GM03348 (cell line): ENCODE data around the gene WRAP53.

Experiments used
- DNase-seq: peaks from one replicate; pipeline ENCODE4 v3.0.0; 2012; ENCODE audit warnings: low spot score

The WRAP53 gene

DNA sequence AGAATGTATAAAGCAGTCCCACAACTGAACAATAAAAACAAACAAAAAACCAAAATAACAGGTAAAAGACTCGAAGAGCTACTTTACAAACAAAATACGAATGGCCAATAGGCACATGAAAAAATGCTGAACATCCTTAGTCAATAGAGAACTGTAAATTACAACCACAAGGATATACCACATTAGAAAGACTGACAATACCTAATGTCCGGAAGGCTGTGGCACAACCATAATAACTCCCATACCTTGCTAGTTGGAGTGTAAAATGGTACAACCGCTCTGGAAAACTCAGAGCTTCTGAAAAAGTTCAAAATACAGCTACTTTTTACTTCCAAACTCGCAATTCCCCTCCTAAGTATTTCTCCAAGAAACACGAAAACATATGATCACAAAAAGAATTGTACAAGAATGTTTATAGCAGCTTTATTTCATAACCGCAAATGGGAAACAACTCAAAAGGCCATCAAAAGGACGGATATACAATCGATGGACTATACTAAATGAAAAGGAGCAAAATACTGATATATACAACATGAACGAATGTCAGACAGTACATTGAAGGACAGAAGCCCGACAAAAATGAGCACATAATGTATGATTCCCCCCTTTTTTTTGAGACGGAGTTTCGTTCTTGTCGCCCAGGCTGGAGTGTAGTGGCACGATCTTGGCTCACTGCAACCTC, 3.3 kb upstream of the WRAP53 start:
- no peak for DNase-seq

DNA sequence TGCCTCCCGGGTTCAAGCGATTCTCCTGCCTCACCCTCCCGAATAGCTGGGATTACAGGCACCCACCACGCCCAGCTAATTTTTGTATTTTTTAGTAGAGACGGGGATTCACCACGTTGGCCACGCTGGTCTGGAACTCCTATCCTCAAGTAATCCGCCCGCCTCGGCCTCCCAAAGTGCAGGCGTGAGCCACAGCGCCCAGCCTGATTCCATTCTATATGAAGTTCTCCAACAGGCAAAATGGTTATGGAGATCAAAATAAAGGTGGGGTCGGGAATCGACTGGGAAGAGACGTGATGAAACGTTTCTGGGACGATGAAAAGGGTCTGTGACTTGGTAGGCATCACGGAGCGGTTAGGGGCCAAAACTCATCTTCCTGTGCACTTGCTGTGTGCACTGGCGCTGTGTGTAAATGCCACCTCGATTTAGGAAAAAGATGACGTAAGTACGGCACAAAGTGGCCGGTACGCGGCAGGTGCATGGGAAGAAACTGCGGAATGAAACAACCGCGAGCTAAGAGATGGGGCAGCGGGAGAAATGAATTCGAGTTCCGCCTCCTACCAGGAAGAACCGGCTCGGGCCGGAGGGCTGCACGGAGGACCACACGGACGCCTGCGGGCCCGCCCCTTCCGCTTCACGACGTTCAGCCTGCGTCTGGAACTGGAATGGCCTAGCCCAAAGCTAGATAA, 2.6 kb upstream of the WRAP53 start:
- DNase-seq = peak; percentile 94

DNA sequence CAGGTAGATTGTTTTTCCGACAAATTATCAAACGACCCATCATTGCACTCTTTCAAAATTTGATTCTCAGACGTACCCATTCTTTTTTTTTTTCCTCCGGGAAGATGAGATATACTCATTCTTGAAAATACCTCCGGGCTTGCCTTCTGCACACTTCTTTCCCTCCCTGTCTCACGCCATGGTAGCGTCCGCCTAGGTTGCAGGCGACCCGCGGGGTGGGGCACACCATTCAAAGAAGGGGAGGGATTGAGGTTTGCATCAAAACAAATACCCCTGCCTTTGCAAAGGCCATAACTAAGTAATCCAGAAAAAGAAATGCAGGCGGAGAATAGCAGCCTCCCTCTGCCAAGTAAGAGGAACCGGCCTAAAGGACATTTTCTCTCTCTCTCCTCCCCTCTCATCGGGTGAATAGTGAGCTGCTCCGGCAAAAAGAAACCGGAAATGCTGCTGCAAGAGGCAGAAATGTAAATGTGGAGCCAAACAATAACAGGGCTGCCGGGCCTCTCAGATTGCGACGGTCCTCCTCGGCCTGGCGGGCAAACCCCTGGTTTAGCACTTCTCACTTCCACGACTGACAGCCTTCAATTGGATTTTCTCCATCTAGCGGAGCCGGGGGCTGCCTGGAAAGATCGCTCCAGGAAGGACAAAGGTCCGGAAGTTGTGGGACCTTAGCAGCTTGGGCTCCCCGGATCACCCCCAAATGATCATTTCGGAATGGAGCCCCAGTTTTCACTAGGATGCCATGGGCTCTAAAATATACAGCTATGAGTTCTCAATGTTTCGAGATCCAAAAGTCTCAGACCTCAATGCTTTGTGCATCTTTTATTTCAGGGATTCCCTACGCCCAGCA, 1.8 kb upstream of the WRAP53 start:
- peak; percentile 87 for DNase-seq

DNA sequence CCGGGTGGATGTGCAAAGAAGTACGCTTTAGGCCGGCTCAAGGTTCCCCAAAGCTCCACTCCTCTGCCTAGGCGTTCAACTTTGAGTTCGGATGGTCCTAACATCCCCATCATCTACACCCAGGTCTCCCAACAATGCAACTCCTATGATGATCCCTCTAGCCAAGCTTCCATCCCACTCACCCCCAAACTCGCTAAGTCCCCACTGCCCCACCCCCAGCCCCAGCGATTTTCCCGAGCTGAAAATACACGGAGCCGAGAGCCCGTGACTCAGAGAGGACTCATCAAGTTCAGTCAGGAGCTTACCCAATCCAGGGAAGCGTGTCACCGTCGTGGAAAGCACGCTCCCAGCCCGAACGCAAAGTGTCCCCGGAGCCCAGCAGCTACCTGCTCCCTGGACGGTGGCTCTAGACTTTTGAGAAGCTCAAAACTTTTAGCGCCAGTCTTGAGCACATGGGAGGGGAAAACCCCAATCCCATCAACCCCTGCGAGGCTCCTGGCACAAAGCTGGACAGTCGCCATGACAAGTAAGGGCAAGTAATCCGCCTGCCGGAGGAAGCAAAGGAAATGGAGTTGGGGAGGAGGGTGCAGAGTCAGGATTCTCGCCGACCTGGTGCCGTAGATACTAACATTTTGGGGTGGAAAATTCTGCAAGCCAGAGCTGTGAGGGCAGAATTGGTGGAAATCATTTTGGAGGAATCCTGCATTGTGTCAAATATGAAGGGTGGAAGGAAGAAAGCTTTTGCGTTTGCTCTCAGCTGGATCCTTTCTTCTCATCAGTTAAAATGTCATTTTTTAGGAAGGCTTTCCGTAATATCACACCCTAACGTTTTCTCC, 987 bp upstream of the WRAP53 start, which contains the start of gene TP53:
TP53 (minus strand) TSS at position 419 of the 836 bp plus-strand sequence. CDS start 10,896 bp downstream, outside the sequence.
- DNase-seq = peak; percentile 86

DNA sequence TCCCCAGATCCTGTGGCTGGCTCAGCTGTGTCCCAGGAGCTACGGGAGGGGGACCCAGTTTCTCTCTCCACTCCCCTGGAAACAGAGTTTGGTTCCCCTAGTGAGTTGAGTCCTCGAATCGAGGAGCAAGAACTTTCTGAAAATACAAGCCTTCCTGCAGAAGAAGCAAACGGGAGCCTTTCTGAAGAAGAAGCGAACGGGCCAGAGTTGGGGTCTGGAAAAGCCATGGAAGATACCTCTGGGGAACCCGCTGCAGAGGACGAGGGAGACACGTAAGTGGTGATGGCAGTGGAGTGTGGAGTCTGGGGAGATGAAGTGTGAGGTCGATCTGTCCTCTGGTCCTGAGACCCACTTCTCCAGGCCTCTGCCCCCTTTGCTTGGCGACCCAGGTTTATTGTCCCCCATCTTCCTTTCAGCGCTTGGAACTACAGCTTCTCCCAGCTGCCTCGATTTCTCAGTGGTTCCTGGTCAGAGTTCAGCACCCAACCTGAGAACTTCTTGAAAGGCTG, 585 bp downstream of the WRAP53 start:
- DNase-seq = no peak

DNA sequence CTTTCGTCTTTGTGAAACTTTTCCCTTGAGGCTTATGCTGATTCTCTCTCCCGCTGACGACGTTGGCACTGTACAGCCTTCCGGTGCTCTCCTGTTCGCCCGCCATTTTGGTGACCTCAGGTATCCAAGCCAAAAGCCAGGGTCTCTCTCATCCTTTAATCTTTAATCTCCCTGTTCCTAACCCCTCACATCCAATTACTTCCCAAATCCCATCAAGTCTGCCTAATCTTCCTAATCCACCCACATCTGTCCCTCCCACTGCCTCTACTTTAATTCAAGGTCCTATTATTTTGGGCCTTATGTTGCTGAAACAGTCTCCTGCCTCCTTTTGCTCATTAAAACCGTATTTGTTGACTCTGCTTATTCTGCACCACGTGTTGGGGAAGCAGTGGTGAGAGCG, 7.3 kb downstream of the WRAP53 start:
- DNase-seq = no peak

DNA sequence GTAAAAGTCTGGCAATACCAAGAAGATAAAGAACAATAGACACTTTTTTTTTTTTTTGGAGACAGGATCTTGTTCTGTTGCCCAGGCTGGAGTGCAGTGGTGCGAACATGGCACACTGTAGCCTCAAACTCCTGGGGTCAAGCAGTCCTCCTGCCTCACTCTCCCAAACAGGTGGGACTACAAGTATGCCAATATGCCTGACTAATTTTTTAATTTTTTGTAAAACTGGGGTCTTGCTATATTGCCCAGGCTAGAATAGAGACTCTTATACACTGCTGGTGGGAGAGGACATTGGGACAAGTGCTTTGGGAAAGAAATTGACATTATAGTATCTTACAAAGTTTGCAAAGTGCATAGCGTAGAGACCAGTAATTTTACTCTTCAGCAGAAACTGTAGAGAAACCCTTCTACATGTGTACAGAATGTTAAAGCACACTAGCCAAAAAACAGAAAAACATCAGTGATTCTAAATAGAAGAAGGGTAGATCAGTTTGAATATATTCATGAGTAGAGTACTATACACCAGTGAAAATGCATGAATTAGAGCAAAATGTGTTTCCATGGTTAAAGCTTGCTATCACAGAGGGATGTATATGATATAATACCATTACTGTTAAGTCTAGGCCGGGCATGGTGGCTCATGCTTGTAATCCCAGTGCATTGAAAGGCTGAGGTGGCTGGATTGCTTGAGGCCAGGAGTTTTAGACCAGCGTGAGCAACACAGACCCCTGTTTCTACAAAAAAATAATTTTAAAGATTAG, 9.7 kb downstream of the WRAP53 start:
- no peak for DNase-seq

DNA sequence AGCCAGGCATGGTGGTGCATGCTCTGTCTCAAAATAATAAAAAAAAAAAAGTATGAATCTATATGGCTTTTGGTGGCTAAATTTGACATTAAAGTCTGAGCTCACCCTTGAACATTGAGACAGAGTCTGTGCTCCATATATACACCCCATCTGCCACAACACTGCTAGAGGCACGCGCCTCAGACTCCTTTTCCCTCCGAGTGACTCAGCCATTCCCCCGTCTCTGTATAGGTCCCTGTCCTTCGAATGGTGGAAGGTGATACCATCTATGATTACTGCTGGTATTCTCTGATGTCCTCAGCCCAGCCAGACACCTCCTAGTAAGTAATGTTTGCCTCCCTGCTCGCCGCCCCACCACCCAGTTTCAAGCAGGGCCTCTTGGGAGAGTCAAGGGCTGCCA, 12.2 kb downstream of the WRAP53 start:
- DNase-seq = no peak

DNA sequence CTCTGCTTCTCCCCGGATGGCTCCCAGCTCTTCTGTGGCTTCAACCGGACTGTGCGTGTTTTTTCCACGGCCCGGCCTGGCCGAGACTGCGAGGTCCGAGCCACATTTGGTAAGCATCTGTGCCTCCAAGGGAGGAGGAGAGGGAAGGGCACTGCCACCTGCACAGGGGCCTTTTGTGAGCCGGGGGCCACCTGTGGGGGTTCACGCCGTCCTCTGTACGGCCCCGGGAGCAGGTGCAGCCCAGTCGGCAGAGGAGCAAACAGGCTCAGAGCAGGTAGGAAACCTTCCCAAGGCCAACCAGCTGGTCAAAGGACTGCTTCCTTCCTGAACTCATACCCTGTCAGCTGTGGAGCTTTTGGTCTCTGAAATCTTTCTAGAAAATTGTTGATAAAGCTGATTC, 13.4 kb downstream of the WRAP53 start:
- DNase-seq = no peak

DNA sequence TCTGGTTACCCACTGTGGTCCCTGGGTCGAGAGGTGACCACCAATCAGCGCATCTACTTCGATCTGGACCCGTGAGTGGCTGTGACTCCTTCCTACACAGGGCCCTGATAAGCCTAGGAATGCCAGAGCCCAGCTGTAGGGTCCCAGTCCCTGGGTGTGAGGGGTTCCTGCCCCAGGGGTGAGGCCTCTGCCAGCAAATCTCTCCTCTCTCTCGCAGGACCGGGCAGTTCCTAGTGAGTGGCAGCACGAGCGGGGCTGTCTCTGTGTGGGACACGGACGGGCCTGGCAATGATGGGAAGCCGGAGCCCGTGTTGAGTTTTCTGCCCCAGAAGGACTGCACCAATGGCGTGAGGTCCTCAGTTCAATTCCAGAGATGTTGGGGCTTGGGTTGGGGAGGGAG, 14.5 kb downstream of the WRAP53 start:
- no peak for DNase-seq

DNA sequence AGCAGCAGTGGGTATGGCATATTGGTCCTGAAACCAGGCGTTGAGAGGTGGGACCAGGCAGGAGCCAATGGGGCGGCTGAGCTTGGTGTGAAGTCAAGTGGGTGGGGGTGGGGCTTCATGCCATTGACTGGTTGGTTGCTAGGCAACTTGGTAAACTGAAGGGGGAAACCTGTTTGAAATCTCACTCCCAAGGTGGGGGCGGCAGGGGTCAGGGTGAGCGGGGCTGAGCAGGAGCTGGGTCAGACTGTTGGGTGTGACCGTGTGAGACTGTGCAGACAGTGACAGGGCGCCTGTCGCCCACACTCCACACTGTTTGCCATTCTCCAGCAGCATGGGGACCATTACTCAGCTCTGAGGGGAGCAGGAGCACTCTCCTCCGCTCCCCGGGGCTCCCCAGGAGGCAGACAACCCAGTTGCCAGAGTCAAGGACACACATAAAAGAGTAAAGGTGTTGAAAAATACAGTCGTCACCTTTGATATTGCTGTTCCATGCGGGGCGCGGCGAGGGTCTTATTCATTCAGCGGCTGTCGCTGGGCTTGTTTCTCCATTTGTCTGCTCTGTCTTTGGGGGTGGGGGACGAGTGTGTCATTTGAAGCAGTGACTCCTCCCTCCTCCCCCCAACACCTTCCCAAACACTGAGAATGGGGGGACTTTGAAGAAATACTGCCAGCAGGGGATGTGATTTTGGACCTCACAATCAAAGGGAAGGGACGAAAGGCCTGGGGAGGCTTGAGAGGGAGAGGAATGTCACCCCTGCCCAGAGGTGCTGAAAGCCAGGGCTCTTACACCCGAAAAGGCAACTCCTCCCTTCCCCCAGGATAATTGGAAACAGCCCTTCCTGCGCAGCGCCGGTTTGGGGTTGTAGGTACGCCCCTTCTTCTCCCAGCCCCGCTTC, 15.6 kb downstream of the WRAP53 start:
- DNase-seq = peak; percentile 39

DNA sequence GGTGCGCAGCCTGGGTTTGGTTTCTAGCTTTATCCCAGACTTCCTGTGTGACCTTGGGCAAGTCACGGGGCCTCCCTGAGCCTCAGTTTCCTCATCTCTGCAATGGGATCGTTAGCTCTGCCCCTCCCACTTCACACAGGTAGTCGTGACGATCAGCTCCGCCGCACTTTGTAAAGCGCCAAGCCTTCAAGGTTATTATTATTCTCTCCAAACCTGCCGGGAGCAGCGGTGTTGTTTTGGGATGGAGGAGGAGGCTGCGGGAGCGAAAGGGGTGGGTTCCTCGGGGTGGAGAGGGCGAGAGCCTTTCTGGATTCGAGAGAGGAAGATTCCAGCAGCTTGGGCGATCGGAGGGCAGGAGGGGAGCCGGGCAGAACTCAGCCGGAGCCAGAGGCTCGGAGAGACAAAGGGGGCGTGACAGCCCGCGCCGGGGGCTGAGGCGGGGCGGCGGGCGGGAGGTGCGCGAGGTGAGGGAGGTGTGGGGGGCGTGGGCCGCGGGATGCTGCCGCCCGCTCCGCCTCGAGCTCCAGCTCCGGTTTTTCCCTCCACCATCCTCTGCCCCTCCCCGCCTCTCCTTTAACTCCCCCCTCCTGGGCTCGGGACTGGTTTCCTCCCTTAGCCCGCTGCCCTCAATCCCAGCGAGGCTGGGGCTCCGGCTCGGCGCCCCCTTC, 16.5 kb downstream of the WRAP53 start, which contains the start of gene EFNB3:
EFNB3 (plus strand) TSS at position 602 of the 668 bp plus-strand sequence. CDS start 397 bp downstream, outside the sequence.
- DNase-seq = peak; percentile 56

DNA sequence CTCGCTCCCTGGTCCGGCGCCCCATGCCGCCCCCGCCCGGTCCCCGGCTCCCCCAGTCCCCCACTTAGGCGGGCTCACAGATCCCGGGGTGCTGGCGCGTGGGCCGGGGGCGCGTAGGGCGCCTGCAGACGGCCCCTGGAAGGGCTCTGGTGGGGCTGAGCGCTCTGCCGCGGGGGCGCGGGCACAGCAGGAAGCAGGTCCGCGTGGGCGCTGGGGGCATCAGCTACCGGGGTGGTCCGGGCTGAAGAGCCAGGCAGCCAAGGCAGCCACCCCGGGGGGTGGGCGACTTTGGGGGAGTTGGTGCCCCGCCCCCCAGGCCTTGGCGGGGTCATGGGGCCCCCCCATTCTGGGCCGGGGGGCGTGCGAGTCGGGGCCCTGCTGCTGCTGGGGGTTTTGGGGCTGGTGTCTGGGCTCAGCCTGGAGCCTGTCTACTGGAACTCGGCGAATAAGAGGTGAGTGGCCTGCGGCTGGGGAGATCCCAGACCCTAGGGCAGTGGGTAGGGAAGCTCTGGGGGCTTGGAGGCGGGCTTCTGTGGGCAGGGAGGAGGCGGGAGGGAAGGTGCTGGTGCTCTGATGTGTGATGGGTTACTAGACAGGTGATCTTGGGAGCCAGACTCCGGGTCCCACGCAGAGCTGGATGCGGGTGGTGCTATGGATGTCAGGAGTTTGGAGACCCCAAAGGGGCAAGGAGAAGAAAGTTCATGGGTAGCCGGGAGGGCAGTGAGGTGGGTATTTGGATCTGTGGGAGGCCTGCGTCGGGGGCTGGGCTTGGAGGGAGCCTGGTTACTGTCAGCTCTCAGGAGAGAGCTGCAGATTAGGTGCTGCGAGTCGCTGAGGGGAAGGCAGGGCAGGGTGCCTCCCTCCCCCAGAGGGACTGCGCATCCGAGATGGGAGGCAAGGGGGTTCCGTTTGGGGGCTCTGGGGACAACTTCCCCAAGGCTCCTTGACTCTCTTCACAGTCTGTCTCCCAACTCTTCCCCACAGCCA, 17.3 kb downstream of the WRAP53 start:
- no peak for DNase-seq

DNA sequence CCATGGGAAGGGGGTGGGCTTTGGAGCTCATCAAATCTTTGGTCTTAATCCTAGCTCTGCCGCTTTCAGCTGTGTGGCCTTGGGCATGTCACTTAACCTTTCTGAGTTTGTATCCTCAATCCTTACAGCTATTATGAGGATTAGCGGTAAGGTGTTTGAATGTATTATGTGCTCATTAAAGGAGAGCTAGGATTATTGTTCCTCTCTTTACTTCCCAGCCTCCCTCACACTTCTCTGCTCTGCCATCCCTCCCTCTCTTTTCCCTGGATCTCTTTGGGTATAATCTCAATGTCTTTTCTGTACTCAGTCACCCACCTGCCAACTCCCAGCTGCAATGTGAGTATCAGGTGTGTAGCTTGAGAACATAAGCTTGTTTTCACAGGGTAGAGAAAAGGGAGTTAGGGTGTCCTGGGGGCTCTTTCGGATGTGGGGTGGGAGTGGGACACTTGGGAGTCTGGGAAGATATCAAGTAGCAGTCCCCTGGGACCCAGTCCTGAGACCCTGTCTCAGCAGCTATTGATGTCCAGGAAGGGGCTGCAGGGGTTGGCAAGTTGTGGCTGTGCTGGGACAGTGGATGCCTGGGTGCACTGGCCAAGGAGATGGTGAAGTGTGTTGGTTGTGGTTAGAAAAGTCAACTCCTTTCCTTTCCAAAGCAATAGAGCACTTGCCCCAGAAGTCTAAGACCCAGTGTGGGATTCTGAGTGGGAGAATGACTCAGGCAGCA, 18.5 kb downstream of the WRAP53 start:
- no peak for DNase-seq

DNA sequence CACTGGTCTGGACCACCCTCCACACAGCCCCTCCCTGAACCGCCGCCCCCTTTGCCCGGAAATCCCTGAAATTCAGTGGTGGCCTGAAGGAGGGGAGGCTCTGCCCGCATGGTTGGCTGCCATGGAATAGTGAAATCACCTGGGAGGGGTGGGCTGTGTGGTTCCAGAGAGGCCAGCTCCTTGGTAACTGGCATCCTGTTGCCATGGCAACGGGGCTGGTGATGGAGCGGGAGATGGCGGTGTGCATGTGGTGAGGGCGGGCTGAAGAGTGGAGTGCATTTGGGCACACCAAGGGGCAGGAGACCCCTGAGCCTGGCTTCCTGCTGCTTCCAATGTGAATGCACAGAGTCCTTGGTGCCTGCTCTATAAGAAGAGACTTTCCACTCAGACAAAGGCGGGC, 19.2 kb downstream of the WRAP53 start:
- DNase-seq = no peak

DNA sequence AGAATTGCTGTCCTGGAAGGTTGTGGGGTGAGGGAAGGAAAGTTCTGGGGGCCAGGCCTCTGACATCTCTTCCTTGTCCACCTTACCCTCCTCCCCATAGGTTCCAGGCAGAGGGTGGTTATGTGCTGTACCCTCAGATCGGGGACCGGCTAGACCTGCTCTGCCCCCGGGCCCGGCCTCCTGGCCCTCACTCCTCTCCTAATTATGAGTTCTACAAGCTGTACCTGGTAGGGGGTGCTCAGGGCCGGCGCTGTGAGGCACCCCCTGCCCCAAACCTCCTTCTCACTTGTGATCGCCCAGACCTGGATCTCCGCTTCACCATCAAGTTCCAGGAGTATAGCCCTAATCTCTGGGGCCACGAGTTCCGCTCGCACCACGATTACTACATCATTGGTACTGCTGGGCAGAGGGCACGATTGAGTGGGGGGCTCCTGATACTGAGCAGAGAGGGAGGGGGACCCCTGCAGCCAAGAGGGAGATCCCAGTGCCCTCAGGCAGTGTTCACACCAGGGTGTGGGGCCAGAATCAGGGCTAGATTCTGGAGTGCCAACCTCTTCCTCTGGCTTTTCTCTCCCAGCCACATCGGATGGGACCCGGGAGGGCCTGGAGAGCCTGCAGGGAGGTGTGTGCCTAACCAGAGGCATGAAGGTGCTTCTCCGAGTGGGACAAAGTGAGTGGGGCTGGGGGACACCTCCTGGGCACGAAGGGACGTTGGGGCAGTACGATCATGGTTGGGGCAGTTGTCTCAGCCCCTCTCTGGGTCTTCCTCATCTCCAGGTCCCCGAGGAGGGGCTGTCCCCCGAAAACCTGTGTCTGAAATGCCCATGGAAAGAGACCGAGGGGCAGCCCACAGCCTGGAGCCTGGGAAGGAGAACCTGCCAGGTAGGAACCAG, 19.8 kb downstream of the WRAP53 start:
- DNase-seq = no peak
